HEK293 (cell line): ENCODE results near the gene SRR.

Experiments
- ATF2 ChIP-seq: fragments of 450-650 bp; formaldehyde crosslinking; IDR thresholded peaks from 2 replicates; pipeline ENCODE4 v1.5.1; 2016; ENCODE audit warnings: missing biosample characterization, missing genetic modification characterization, low read depth
- GLIS2 ChIP-seq: fragments of 450-650 bp; formaldehyde crosslinking; IDR thresholded peaks from 2 replicates; pipeline ENCODE4 v1.5.1; 2016; ENCODE audit warnings: missing biosample characterization, missing genetic modification characterization
- KLF10 ChIP-seq: fragments of 450-650 bp; IDR thresholded peaks from 2 replicates; pipeline ENCODE4 v1.5.1; 2018; ENCODE audit warnings: missing biosample characterization, mild to moderate bottlenecking, missing genetic modification characterization
- MEIS1 ChIP-seq: sonication (generic); formaldehyde crosslinking; IDR thresholded peaks from 2 replicates; pipeline ENCODE4 v1.8.1; 2022; ENCODE audit warnings: missing genetic modification reagents, mild to moderate bottlenecking, borderline replicate concordance
- MYNN ChIP-seq: fragments of 450-650 bp; formaldehyde crosslinking; IDR thresholded peaks from 2 replicates; pipeline ENCODE4 v1.5.1; 2016; ENCODE audit warnings: missing biosample characterization, missing genetic modification characterization, borderline replicate concordance
- PRDM1 ChIP-seq: fragments of 450-650 bp; formaldehyde crosslinking; IDR thresholded peaks from 2 replicates; pipeline ENCODE4; 2016; ENCODE audit warnings: missing biosample characterization, missing genetic modification characterization
- PRDM2 ChIP-seq: fragments of 450-650 bp; formaldehyde crosslinking; IDR thresholded peaks from 2 replicates; pipeline ENCODE4 v1.5.1; 2016; ENCODE audit warnings: missing biosample characterization, missing genetic modification characterization, borderline replicate concordance
- REST ChIP-seq: fragments of 450-650 bp; formaldehyde crosslinking; IDR thresholded peaks from 2 replicates; pipeline ENCODE4 v1.5.1; 2016; ENCODE audit warnings: missing biosample characterization, missing genetic modification characterization
- SETDB1 ChIP-seq: IDR thresholded peaks from one replicate; pipeline ENCODE4 v1.6.1; 2017; ENCODE audit warnings: mild to moderate bottlenecking, low read length, moderate library complexity, mixed read lengths; ENCODE audit not compliant: insufficient read length
- ZEB2 ChIP-seq: fragments of 450-650 bp; formaldehyde crosslinking; IDR thresholded peaks from 2 replicates; pipeline ENCODE4 v1.5.1; 2016; ENCODE audit warnings: missing biosample characterization, missing genetic modification characterization
- ZNF112 ChIP-seq: fragments of 450-650 bp; formaldehyde crosslinking; IDR thresholded peaks from 2 replicates; pipeline ENCODE4 v1.5.0; 2017; ENCODE audit warnings: missing biosample characterization, missing genetic modification characterization
- ZNF292 ChIP-seq: fragments of 450-650 bp; formaldehyde crosslinking; IDR thresholded peaks from 2 replicates; pipeline ENCODE4 v1.5.1; 2016; ENCODE audit warnings: low read depth, missing biosample characterization, missing genetic modification characterization, borderline replicate concordance
- ZNF354C ChIP-seq: fragments of 450-650 bp; formaldehyde crosslinking; IDR thresholded peaks from 2 replicates; pipeline ENCODE4 v1.5.1; 2016; ENCODE audit warnings: missing biosample characterization, missing genetic modification characterization, low read depth, borderline replicate concordance
- ZNF366 ChIP-seq: fragments of 450-650 bp; formaldehyde crosslinking; conservative IDR thresholded peaks from 2 replicates; pipeline ENCODE4 v1.5.1; 2016; ENCODE audit warnings: missing biosample characterization, missing genetic modification characterization
- ZNF529 ChIP-seq: fragments of 450-650 bp; formaldehyde crosslinking; IDR thresholded peaks from 2 replicates; pipeline ENCODE4 v1.5.1; 2017; ENCODE audit warnings: missing genetic modification characterization, missing biosample characterization; ENCODE audit not compliant: insufficient replicate concordance
- ZNF544 ChIP-seq: fragments of 450-650 bp; formaldehyde crosslinking; IDR thresholded peaks from 2 replicates; pipeline ENCODE4 v1.5.0; 2017; ENCODE audit warnings: missing biosample characterization, missing genetic modification characterization
- ZNF629 ChIP-seq: fragments of 450-650 bp; formaldehyde crosslinking; IDR thresholded peaks from 2 replicates; pipeline ENCODE4 v1.5.1; 2017; ENCODE audit warnings: missing biosample characterization, missing genetic modification characterization
- ZSCAN30 ChIP-seq: fragments of 450-650 bp; IDR thresholded peaks from 2 replicates; pipeline ENCODE4 v1.5.1; 2018; ENCODE audit warnings: missing biosample characterization, mild to moderate bottlenecking, missing genetic modification characterization, moderate library complexity
- ZSCAN4 ChIP-seq: fragments of 450-650 bp; formaldehyde crosslinking; IDR thresholded peaks from 2 replicates; pipeline ENCODE4 v1.5.1; 2017; ENCODE audit warnings: missing biosample characterization, missing genetic modification characterization

The SRR gene

GRCh38 chr17:2309338-2310154 is 5.8 kb downstream of the SRR start (continued):
- TF ChIP-seq KLF10: no peak
- TF ChIP-seq ZNF629 (tag by site-specific recombination): peak; percentile 70
- no peak for TF ChIP-seq MEIS1 (CRISPR knock-in tag)
- TF ChIP-seq ZNF354C (tag by site-specific recombination): no peak
- TF ChIP-seq REST (tag by site-specific recombination): no peak
- TF ChIP-seq ATF2 (tag by site-specific recombination): 0 out of 2 replicates have a peak, but pooled peaks have one; percentile 52
- TF ChIP-seq PRDM1: peak; percentile 82
- no peak for TF ChIP-seq ZNF529 (tag by site-specific recombination)
- TF ChIP-seq SETDB1: no peak
- no peak for TF ChIP-seq ZSCAN4 (tag by site-specific recombination)
- TF ChIP-seq GLIS2 (tag by site-specific recombination): no peak
- TF ChIP-seq ZNF366: peak; percentile 65
- TF ChIP-seq ZNF292 (tag by site-specific recombination): no peak
- TF ChIP-seq ZSCAN30 (tag by site-specific recombination): peak; percentile 58; the same call in 1 of the 2 replicates
- TF ChIP-seq ZNF544 (tag by site-specific recombination): no peak
- TF ChIP-seq ZEB2 (tag by site-specific recombination): 0 out of 2 replicates have a peak, but pooled peaks have one; percentile 38
- TF ChIP-seq ZNF112 (tag by site-specific recombination): no peak
- no peak for TF ChIP-seq MYNN (tag by site-specific recombination)
- no peak for TF ChIP-seq PRDM2
